PC-3 (cell line): ENCODE measurements around the gene MPI.

Experiments
- EZH2 ChIP-seq: fragments of 300-600 bp; sonication (generic); IDR thresholded peaks from one replicate; pipeline ENCODE4 v1.6.1; 2017; ENCODE audit warnings: antibody characterized with exemption, mild to moderate bottlenecking, low read length; ENCODE audit not compliant: unreplicated experiment
- EZH2phosphoT487 ChIP-seq: fragments of 300-600 bp; sonication (generic); IDR thresholded peaks from 2 replicates; pipeline ENCODE4 v1.6.1; 2018; ENCODE audit warnings: mild to moderate bottlenecking, antibody characterized with exemption, low read length, borderline replicate concordance
- TF ChIP-seq, protein P1 (sequence below): fragments of 300-600 bp; sonication (generic); conservative IDR thresholded peaks from 2 replicates; pipeline ENCODE4 v1.5.1; 2017; ENCODE audit warnings: antibody characterized with exemption, low read depth, mild to moderate bottlenecking, low read length

DNA sequence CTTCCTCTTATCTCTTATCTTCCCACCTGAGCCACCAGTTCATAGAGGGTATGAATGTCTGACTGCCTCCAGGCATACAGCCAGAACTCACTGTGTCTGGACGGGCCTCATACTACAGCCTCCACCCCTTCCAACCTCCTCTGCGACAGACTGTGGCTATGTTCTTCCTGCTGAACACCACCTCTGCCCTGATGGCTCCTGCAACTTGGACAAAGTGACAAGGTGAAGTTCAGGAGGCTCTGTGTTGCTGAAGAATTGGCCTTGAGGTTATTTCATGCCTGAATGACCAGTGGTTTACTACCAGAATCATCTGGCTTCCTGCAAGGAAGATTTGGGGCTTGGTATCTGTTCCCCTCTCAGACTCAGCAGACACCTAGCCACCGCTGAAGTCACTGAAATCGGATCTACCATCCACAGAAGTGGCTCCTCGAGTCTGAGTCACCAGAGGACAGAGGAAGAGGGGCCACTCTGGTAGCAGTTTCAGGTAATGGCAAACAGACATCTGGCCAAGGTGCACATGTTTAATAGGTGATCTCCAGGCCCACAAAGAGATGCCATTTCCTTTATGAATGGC lies 32.7 kb upstream of the MPI start:
- TF ChIP-seq, protein P1, sequence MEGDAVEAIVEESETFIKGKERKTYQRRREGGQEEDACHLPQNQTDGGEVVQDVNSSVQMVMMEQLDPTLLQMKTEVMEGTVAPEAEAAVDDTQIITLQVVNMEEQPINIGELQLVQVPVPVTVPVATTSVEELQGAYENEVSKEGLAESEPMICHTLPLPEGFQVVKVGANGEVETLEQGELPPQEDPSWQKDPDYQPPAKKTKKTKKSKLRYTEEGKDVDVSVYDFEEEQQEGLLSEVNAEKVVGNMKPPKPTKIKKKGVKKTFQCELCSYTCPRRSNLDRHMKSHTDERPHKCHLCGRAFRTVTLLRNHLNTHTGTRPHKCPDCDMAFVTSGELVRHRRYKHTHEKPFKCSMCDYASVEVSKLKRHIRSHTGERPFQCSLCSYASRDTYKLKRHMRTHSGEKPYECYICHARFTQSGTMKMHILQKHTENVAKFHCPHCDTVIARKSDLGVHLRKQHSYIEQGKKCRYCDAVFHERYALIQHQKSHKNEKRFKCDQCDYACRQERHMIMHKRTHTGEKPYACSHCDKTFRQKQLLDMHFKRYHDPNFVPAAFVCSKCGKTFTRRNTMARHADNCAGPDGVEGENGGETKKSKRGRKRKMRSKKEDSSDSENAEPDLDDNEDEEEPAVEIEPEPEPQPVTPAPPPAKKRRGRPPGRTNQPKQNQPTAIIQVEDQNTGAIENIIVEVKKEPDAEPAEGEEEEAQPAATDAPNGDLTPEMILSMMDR: no peak
- TF ChIP-seq EZH2 (no peak), EZH2phosphoT487 (no peak)
